KG1 (cell line): ENCODE results near the gene MALAT1.
"Not testable (repeated sequence)": the region's sequence is repeated elsewhere in the genome, so short reads cannot be mapped to it uniquely, and the experiment has no call there.

Experiments
- DNase-seq: peaks from one replicate; lab custom pipeline; 2025; lab: John Stamatoyannopoulos, UW

Gene MALAT1

DNA sequence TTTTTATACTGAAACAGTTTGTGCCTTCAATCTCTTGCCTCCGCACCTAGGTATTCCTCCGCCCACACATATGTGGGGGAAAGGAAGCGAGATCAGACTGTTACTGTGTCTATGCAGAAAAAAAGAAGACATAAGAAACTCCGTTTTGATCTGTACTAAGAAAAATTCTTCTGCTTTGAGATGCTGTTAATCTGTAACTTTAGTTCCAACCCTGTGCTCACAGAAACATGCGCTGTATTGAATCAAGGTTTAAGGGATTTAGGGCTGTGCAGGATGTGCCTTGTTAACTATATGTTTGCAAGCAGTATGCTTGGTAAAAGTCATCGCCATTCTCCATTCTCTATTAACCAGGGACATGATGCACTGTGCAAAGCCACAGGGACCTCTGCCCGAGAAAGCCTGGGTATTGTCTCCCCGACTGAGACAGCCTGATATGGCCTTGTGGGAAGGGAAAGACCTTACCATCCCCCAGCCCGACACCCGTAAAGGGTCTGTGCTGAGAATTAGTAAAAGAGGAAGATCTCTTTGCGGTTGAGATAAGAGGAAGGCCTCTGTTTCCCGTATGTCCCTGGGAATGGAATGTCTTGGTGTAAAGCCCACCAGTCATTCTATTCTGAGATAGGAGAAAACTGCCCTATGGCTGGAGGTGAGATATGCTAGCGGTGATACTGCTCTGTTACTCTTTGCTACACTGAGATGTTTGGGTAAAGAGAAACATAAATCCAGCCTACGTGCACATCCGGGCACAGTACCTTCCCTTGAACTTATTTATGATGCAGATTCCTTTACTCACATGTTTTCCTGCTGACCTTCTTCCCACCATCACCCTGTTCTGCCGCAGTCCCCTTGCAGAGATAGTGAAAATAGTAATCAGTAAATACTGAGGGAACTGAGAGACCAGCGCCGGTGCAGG is 24.1 kb downstream of the MALAT1 start:
- DNase-seq: peak; percentile 56

DNA sequence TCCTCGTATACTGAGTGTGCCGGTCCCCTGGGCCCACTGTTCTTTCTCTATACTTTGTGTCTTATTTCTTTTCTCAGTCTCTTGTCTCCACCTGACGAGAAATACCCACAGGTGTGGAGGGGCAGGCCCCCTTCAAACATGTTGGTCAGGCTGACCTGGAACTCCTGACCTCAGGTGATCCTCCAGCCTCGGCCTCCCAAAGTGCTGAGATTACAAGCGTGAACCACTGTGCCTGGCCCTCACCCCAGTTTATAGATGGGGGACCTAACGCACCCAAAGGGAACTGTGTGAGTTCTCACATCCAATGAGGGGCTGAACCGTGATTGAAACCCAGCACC is 24.8 kb downstream of the MALAT1 start:
- not testable (repeated sequence) for DNase-seq

DNA sequence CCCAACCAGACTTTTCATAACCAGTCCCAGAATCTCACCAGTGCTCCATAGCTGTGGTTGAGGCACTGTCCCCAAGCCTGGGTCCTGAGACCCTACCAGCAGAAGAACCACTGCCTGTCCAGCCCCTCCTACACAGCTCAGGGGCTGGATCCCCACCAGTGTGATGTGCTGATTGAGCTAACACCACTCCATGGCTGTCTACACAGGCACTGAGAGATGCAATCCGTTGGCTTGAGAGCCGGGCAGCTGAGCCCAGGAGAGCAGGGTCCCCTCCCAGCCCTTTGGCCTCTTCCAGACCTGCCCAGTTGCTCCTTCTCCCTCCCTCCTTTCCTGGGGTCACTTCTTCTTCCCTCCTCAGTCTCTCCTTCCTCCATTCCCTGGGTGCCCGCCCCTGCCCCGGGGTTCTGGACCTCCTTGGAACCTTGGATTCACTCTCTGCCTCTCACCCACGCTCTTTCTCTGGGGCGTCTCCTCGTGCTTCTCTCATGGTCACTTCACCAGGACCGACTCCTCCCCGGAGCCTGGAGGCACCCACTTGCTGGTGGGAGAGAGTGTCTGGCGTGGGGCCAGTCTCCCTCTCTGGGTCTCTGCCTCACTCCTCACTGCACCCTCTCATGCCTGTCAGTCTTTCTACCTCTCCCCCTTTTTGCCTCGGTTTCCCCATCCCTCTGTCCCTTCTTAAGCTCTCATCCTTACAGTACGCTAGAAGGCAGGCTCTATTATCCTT is 25.3 kb downstream of the MALAT1 start:
- no peak for DNase-seq

DNA sequence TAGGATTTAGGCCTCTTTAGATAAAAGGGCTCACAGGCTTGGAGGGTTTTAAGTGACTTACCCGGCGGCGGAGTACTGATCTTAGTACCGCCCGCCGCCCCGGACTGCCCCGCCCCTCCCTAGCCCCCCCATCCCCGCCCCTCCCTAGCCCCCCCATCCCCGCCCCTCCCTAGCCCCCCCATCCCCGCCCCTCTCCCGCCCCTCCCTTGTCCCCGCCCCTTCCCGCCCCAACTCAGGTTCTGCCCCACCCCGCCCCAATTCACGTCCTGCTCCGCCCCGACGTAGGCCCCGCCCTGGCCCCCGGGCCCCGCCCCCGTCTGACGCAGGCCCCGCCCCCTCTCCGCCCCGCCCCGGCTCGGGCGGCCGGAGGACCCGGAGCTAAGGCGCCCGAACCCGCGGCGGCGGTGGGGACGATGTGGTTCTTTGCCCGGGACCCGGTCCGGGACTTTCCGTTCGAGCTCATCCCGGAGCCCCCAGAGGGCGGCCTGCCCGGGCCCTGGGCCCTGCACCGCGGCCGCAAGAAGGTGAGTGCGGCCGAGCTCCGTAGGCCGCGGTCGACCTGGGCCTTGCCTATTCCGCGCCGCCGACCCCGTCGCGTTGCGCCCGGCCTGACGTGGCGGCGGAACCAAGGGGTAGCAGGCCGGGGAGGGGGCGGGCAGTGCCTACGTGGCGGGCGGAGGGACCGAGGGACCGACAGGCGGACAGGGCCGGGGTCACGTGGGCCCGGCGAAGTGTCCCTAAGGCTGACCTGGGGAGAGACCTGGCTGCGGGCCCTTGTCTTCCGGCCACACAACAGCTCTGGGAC is 26.1 kb downstream of the MALAT1 start, which contains the start of gene SCYL1:
TSS of gene SCYL1 (plus strand) at position 343 of the 805 bp plus-strand sequence. CDS start at position 414, 71 bp downstream.
- no peak for DNase-seq

DNA sequence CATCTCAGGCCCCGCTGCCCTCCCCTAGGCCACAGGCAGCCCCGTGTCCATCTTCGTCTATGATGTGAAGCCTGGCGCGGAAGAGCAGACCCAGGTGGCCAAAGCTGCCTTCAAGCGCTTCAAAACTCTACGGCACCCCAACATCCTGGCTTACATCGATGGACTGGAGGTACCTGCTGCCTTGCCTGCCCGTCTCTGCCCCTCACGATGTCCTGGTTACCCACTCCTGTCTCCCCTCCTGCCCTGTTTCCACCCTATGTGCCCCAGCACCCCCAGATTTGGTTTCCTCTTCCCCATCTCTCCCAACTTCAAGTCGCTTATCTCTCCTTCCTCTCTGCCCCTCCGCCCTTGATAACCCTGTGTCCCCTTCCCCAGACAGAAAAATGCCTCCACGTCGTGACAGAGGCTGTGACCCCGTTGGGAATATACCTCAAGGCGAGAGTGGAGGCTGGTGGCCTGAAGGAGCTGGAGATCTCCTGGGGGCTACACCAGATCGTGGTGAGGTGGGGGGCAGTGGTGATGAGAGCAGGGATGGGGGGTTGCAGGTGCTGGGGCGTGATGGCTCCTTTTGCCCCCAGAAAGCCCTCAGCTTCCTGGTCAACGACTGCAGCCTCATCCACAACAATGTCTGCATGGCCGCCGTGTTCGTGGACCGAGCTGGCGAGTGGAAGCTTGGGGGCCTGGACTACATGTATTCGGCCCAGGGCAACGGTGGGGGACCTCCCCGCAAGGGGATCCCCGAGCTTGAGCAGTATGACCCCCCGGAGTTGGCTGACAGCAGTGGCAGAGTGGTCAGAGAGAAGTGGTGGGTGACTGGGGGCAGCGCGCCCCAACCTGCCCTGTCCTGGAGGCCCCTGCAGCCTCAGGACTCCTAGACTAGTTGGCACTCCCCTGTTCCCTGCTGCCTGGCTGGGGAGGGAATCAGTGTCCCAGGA is 27.0 kb downstream of the MALAT1 start:
- no peak for DNase-seq

DNA sequence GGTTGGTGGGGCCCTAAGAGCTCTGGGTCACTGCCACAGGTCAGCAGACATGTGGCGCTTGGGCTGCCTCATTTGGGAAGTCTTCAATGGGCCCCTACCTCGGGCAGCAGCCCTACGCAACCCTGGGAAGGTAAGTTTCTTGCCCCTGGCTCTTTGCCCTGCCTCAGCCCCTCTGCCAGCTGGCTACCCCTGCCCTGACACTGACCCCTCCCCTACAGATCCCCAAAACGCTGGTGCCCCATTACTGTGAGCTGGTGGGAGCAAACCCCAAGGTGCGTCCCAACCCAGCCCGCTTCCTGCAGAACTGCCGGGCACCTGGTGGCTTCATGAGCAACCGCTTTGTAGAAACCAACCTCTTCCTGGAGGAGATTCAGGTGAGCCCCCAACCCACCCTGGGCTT is 27.9 kb downstream of the MALAT1 start:
- DNase-seq: no peak

DNA sequence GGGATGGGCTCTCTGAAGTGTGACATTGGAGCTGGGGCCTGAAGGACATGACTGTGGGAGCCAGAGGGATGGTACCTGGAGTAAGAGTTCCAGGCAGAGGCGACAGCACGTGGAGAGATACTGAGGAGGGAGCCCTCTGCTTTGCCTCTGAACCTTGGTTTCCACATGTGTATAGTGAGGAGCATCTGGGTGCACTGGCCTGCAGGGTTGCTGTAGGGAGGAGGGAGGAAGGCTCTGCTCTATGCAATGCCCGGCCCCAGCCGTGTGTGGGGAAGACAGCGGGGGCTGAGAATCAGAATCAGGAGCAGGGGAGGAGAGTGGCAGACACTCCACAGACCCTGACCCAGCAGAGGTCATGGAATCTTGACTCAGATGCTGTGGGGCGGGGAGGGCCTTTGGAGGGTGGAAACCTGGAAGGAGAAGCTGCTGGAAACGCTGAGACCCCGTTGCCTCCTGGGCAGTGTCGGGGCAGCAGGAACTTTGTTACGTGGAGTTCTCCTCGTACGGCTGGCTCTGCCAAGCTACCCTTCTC is 30.0 kb downstream of the MALAT1 start:
- DNase-seq: no peak

DNA sequence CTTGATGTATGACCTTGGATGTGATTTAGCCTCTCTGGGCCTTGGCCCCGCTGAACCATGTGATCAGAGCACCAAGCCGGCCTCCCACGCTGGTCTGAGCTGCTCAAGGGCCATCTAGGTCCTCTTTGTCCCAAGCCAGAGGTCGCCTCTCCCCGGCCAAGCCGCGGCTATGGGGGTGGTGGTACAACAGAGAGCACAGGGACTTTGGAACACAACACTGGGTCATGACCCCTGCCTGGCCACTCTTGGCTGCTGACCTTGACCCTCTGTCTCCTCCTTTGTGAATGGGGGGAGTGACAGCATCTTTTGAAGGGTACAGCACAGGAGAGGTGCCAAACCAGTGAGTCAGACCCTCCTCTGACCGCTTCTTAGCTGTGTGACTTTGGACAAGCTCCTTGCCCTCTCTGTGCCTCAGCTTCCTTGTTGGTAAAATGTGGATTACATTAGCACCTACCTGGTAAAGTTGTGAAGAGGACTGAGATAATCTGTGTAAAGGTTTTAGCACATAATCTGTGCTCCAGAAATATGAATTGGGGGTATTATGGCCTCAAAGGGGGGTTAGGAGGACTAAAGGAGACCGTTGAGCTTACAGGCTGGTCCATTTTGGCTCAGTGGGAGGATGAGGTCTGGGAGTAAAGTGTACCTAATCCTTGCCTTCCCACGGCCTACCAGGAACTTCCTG is 30.8 kb downstream of the MALAT1 start:
- DNase-seq: no peak

DNA sequence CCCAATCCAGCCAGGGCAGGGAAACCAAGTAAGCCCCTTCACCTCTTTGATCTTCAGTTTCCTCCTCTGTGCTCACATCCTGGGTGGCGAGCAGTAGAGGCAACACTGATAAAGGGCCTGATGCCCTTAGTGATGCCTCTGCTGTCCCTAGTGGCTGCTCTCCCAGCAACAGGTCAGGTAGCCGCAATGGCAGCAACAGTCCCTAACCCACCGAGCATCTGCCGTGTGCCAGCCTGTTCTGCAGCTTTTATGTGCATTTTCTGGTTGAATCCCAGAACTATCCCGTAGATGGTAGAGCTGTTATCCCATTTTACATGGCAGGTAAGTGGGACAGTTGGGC is 31.3 kb downstream of the MALAT1 start:
- DNase-seq: no peak

DNA sequence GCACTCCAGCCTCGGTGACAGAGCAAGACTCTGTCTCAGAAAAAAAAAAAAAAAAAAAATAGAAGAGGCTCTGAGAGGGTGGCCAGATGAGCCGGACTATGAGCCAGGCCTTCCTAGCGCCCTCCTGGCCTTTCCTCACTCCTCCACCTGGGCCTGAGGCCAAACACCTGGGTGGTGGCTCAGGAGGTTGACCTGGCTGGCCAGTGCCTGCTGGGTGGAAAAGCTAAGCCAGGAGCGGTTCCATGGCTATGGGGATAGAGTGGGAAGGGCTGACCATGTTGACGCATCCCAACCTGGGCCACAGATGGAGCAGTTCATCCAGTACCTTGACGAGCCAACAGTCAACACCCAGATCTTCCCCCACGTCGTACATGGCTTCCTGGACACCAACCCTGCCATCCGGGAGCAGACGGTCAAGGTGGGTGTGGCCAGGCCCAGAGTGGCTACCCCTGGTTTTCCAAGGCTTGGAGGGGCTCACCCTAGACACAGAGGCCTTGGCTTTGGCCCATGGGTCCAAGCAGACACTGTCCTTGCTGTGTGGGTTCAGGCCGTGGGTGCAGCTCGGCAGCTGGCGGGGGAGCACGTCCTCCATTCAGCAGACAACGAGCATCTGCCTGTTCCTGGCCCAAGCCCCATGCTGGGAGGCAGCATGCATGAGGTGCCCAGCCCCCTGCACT is 33.7 kb downstream of the MALAT1 start:
- no peak for DNase-seq

DNA sequence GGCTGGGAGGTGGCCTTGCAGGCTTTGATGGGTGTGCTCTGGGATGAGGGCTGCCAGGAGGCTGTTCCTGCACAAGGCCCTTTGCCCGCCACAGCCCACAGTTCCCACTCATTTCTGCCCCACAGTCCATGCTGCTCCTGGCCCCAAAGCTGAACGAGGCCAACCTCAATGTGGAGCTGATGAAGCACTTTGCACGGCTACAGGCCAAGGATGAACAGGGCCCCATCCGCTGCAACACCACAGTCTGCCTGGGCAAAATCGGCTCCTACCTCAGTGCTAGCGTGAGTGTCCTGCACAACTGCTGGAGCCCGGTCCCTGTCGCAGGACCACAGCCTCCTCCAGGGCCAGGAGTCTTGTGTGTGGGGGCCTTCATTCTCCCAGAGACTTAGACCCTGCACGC is 36.3 kb downstream of the MALAT1 start:
- no peak for DNase-seq

DNA sequence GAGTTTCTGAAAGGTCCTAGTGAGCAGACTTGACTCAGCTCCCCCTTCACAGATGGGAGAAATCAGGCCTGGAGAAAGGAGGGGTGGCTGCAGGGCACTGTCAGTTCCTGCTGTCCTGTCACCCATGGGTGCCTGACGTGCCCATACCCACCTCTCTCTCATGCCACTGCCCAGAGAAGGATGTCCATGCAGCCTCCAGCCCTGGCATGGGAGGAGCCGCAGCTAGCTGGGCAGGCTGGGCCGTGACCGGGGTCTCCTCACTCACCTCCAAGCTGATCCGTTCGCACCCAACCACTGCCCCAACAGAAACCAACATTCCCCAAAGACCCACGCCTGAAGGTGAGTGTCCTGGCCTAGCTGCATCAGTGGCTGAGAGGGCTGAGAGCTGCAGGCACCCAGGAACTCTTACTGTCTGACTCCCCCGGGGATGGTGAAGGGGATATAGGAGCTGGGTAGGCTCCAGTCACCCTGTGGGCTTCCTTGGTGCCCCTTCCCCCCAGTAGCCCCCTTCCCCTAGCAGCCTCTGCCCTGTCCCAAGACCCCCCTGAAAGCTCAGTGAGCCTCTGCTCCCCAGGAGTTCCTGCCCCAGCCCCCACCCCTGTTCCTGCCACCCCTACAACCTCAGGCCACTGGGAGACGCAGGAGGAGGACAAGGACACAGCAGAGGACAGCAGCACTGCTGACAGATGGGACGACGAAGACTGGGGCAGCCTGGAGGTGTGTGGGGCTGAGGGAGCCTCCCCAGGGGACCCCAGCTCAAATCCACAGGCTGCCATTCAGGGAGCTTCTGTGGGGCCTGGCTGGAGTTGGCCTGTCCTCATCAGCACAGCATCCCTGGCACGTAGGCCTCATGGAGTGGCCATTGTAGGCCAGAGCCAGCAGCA is 37.8 kb downstream of the MALAT1 start:
- DNase-seq: no peak

DNA sequence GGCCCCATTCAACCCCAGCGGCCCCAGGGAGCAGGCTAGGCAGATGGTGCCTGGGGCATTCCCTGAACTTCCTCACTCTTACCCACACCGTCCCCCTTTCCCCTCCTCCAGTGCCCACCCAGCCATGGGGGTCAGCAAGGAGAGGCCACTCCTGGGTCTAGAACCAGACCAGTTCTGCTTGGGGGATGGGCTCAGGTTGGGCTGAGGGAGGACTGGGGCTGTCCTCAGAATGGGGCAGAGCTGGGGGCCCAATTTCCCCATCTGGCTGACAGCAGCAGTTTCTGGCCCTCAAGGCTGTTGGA is 38.4 kb downstream of the MALAT1 start:
- no peak for DNase-seq

DNA sequence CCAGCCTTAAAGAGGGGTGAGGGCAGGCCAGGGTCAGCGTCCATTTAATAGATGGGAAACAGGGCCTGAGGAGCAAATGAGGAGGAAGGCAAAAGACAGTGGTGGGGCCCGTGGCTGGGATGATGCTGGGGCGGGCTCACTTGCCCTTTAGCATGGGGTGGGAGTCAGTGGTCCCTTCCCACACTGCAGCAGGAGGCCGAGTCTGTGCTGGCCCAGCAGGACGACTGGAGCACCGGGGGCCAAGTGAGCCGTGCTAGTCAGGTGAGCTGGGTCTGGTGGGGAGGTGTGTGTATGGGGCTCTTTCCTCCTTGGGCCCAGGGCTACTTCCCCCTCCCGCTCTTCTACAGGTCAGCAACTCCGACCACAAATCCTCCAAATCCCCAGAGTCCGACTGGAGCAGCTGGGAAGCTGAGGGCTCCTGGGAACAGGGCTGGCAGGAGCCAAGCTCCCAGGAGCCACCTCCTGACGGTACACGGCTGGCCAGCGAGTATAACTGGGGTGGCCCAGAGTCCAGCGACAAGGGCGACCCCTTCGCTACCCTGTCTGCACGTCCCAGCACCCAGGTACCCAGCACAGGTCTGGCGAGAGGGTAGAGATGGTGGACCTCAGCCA is 38.9 kb downstream of the MALAT1 start:
- no peak for DNase-seq

DNA sequence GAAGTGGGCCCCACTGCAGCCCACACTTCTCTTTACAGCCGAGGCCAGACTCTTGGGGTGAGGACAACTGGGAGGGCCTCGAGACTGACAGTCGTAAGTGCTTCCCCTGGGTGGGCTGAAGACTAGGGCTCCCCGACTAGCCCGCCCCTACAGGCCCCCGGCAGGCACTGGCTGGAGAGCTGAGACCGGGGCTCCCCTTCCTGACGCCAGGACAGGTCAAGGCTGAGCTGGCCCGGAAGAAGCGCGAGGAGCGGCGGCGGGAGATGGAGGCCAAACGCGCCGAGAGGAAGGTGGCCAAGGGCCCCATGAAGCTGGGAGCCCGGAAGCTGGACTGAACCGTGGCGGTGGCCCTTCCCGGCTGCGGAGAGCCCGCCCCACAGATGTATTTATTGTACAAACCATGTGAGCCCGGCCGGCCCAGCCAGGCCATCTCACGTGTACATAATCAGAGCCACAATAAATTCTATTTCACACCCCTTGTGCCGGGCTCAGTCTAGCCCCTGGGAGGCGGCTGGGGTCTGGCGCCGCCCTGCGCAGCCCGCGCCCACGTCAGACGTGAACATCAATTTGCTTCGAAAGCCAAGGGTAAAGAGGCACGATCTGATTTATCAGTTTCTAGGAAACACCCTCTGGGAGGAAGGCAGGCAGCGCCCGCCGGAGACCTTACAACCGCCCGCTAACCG is 39.5 kb downstream of the MALAT1 start:
- DNase-seq: no peak

DNA sequence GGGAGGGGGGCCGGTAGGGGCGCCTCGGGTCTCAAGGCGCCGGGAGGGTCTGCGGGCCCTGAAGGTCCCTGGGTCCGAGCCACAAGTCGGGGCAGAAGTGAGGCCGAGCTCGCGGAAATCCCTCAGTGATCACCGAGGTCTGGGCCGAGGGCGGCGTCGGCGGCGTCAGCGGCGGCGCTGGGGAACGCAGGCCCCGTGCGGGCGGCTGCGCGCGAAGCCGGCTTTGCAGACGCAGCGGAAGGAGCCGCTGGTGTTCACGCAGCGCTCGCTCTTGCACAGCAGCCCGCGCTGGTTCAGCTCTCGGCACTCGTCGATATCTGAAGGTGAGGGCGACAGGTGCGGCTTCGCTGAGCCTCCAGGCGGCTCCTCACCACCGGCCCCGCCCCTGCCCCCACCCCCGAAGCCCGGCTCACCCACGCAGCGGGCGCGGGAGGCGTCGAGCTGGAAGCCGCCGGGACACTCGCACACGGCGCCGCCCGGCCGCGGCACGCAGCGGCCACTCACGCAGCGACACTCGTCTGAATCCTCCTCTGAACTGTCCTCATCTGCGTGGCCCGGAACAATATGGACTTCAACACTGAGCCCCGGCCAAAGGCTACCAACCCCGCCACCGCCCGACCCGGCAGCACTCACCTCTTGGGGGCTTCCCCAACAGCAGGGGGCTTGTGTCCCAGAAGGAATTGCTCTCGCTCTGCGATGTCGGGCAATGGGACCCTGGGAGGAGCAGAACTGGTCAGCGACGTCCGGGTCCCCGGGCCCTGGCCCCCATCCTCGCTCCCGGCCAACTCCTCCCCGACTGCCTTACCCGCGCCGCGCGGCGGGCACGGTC is 40.3 kb downstream of the MALAT1 start:
- no peak for DNase-seq

DNA sequence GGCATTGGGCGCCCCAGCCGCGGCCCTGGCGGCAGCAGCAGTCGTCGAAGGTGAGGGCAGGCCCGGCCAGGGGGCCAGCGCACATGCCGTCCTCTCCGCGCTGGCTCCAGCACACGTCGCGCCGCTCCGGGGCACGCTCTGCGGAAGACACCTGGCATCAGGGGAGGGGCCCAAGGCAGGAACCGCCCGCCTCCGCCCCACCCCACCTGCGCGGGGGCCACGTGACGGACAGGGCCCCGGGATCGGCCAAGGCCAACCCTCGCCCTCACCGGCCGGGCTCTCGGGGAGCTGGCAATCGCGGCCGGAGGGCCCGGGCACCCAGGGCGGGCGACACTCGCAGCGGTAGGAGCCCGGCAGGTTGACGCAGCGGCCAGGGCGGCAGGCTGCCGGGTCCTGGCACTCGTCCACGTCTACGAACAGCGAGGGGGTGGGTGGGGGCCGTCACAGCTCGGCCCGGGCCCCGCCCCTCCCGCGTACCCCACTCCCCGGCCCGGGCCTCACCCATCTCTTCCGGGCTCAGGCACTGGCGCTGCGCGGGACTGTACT is 41.0 kb downstream of the MALAT1 start:
- DNase-seq: no peak
